Spleen (tissue), 11 donors: ENCODE data around the gene NAPSA. TPM values are rescaled to one million over a fixed set of nuclear protein-coding genes. Genes with fewer than 3 reads are reported as not detected.

Experiments used
- DNase-seq: peaks from one replicate; pipeline ENCODE4 v3.0.0-alpha.2; 2020
- H3K27ac ChIP-seq, 8 donors: fragments of 200-600 bp; sonication (generic) in 7 of 8; 1 replicate in 4 of 8; 2 replicates in 4 of 8; pipeline versions ENCODE4 v1.5.0 to v1.8.0; 2016 to 2021; ENCODE audit warnings: inconsistent platforms in 4 of 8, mild to moderate bottlenecking in 4 of 8, moderate library complexity in 1 of 8
- H3K27me3 ChIP-seq, 7 donors: fragments of 200-600 bp; sonication (generic) in 6 of 7; replicated peaks in 1 of 7; 1 replicate in 4 of 7; 2 replicates in 3 of 7; pipeline versions ENCODE4 v1.5.0 to v1.8.0; 2016 to 2021; ENCODE audit warnings: inconsistent platforms in 3 of 7, mild to moderate bottlenecking in 1 of 7
- H3K36me3 ChIP-seq, 6 donors: fragments of 200-600 bp; sonication (generic) in 5 of 6; 1 replicate in 4 of 6; 2 replicates in 2 of 6; pipeline versions ENCODE4 v1.5.0 to v1.8.0; 2016 to 2021; ENCODE audit warnings: inconsistent platforms in 2 of 6
- H3K4me1 ChIP-seq, 6 donors: fragments of 200-600 bp; sonication (generic) in 5 of 6; 1 replicate in 3 of 6; 2 replicates in 3 of 6; pipeline versions ENCODE4 v1.5.0 to v1.8.0; 2016 to 2021; ENCODE audit warnings: inconsistent platforms in 3 of 6
- H3K4me3 ChIP-seq, 8 donors: fragments of 200-600 bp; sonication (generic) in 7 of 8; 1 replicate in 4 of 8; 2 replicates in 4 of 8; pipeline versions ENCODE4 v1.5.0 to v1.8.0; 2016 to 2021; ENCODE audit warnings: inconsistent platforms in 4 of 8, mild to moderate bottlenecking in 4 of 8, moderate library complexity in 2 of 8
- H3K9me3 ChIP-seq, 8 donors: fragments of 200-600 bp; sonication (generic) in 7 of 8; 1 replicate in 4 of 8; 2 replicates in 4 of 8; pipeline versions ENCODE4 v1.5.0 to v1.8.0; 2016 to 2021; ENCODE audit warnings: inconsistent platforms in 4 of 8
- POLR2A ChIP-seq, 3 donors: fragments of 450-650 bp; IDR thresholded peaks; one replicate each; pipeline ENCODE4 v1.5.1; 2017; ENCODE audit warnings: antibody characterized with exemption in 3 of 3, mild to moderate bottlenecking in 1 of 3
- POLR2AphosphoS5 ChIP-seq, 3 donors: sonication (generic); formaldehyde crosslinking; IDR thresholded peaks; one replicate each; pipeline ENCODE4 v1.5.1; 2017; ENCODE audit warnings: antibody characterized with exemption in 3 of 3
- WGBS, 5 donors: extraction: QIAGEN DNeasy Blood & Tissue Kit in 3 of 5; methylation state at CpG; one replicate each; pipeline versions ENCODE4 v1.1.5 to v1.1.7; 2013 to 2018; 5-methylcytosine and 5-hydroxymethylcytosine counted together
- intact Hi-C: fragments of 100-400 bp; cut with DNase I; formaldehyde crosslinking; loops from one replicate; pipeline ENCODE4 v1.15.0; 2023; ENCODE audit warnings: low total_unique reads
- polyA plus RNA-seq, 3 donors: library from polyadenylated mRNA; stranded (reverse); fragments of 200-250 nt; gene quantifications; one replicate each; pipeline ENCODE4 v1.2.1, GENCODE V29; 2013
- total RNA-seq, 7 donors: library from RNA; depleted of rRNA in 3 of 7; stranded (reverse); fragments of >200 nt in 3 of 7; fragmentation: NEBNext Ultra II Directional in 4 of 7; extraction: Animal tissue kit (Norgen Biotek cat#: 25700) in 4 of 7; gene quantifications; one replicate each; pipeline versions ENCODE4 v1.1.0 to v1.2.1, GENCODE V29; 2016 to 2021
- TF ChIP-seq, protein P1 (sequence below), 11 experiments: fragments of 200-600 bp in 7 of 11; fragments of 450-650 bp in 4 of 11; sonication (generic) in 4 of 11; IDR thresholded peaks in 8 of 11; conservative IDR thresholded peaks in 3 of 11; 1 replicate in 7 of 11; 2 replicates in 4 of 11; pipeline versions ENCODE4 v1.4.0 to v1.8.0; 2016 to 2021; ENCODE audit warnings: antibody characterized with exemption in 11 of 11, inconsistent platforms in 4 of 11, mild to moderate bottlenecking in 1 of 11
- donor health status: healthy with polysubstance abuse.
- donor health status: DM: no; HTN: no; CAD: no; lungs with moderate emphysema.
- donor health status: DM: no; HTN: no; CAD: no.
- donor health status: Bipolar disorder and iron deficiency.
- donor health status: healthy.
- donor health status: DM: no; HTN: no; CAD: no.
- donor health status: DM: yes; HTN: yes; CAD: no.

The NAPSA gene
- total and polyA plus RNA-seq, 10 donors, result 1.5 to 6.4 (median 2.7) TPM

DNA sequence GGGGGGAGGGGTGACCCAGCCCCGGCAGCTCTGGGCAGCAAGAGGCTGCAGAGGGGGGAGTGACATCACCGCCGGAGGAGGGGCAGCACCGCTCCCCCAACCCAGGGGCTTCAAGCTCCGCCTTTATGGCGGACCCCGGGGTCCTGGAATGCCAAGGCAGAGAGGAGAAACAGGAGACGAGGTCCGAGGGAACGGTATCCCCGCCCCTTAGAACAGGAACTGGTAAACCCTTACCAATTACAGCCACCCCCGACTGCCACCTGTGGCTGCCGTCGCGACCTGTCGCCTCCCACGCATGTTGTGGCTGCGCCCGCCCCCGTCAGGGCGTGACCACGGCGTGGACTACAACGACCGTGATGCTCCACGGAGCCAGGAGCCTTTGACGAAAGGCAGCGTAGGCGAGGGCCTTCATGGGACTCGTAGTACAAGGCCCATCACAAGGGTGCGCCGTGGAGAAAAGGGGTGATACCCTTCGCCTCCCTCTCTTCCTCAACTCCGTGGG lies 32.2 kb downstream of the NAPSA start:
- Histone ChIP-seq H3K27me3 (peaks cover 0 to 69% (median 32%) of the 10 kb centered on the region in 7 donors), H3K36me3 (peaks cover 0 to 40% (median 2%) of the 10 kb centered on the region in 6 donors), H3K4me1 (peaks cover 0 to 87% (median 51%) of the 10 kb centered on the region in 6 donors), H3K4me3 (peak overlapping the region; percentile 22 to 75 (median 34)), H3K27ac (peak overlapping the region; percentile 22 to 87 (median 72)), H3K9me3 (peaks cover 0 to 19% (median 0%) of the 10 kb centered on the region in 8 donors)
- intact Hi-C loops, result no loop called here
- WGBS, 5 donors, result 1 to 2% (median 2%) methylated on average over 6 to 34 of the region's 34 CpGs
- TF ChIP-seq POLR2A (IDR thresholded peaks at IDR 0.05) (no peak), POLR2AphosphoS5 (IDR thresholded peaks at IDR 0.05) (peak; percentile 77 to 88 (median 81))
- TF ChIP-seq, protein P1, sequence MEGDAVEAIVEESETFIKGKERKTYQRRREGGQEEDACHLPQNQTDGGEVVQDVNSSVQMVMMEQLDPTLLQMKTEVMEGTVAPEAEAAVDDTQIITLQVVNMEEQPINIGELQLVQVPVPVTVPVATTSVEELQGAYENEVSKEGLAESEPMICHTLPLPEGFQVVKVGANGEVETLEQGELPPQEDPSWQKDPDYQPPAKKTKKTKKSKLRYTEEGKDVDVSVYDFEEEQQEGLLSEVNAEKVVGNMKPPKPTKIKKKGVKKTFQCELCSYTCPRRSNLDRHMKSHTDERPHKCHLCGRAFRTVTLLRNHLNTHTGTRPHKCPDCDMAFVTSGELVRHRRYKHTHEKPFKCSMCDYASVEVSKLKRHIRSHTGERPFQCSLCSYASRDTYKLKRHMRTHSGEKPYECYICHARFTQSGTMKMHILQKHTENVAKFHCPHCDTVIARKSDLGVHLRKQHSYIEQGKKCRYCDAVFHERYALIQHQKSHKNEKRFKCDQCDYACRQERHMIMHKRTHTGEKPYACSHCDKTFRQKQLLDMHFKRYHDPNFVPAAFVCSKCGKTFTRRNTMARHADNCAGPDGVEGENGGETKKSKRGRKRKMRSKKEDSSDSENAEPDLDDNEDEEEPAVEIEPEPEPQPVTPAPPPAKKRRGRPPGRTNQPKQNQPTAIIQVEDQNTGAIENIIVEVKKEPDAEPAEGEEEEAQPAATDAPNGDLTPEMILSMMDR (IDR thresholded peaks at IDR 0.05 in 8 of 11, conservative IDR thresholded peaks at IDR 0.05 in 3 of 11), result peak in 1 of 11 experiments; percentile 10
- peak; percentile 96 for DNase-seq

DNA sequence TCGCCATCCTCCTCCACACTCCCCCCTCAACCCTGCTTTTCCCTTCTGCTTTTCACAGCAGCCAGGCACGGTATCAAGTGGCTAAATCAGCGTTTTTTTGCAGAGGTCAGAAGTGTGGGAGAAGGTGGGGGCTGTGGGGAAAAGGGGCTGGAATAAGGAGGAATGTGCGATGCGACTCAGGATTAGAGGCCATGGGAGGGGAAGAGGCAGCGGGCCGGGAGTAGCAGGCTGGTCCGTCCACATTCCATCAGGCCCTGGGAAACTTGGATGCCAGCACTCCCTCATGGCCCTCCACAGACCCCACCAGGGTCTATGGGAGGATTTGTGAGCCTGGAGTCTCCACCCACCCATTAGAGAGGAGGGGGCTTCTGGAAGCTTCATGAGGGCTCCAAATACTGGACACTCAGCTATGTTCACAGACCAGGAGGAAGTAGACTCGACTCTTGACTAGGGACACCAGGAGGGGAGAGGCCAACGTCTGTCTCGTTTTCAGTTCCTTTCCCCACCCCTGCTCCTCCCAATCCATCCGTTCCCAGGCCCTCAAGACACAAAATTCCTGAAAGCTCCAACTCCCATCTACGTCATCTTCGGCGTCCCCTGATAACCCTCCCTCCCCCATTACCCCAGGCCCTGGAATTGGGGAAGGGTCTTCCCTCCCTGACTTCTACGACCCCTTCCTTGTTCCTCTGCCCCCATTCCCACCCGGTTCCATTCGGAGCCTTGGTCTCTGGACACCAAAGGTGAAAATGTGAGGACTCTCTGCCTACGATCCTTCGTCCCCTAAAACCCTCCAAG lies 33.0 kb downstream of the NAPSA start:
- H3K4me1 ChIP-seq, result peaks cover 0 to 85% (median 52%) of the 10 kb centered on the region in 6 donors
- H3K4me3 ChIP-seq, result peak overlapping the region in 6 of 8 donors; percentile 24 to 75 (median 38)
- peaks cover 0 to 22% (median 0%) of the 10 kb centered on the region in 8 donors for H3K9me3 ChIP-seq
- WGBS, 5 donors, result 10 to 18% (median 11%) methylated on average over 20 of the region's 20 CpGs
- peaks cover 0 to 32% (median 2%) of the 10 kb centered on the region in 6 donors for H3K36me3 ChIP-seq
- peak; percentile 71 for DNase-seq
- peak in 2 of 3 donors; percentile 8 to 9 for TF ChIP-seq POLR2AphosphoS5 (IDR thresholded peaks at IDR 0.05)
- no peak for TF ChIP-seq POLR2A (IDR thresholded peaks at IDR 0.05)
- intact Hi-C loops, result no loop called here
- H3K27ac ChIP-seq, result peak overlapping the region in 7 of 8 donors; percentile 20 to 87 (median 77)
- peaks cover 0 to 77% (median 40%) of the 10 kb centered on the region in 7 donors for H3K27me3 ChIP-seq

DNA sequence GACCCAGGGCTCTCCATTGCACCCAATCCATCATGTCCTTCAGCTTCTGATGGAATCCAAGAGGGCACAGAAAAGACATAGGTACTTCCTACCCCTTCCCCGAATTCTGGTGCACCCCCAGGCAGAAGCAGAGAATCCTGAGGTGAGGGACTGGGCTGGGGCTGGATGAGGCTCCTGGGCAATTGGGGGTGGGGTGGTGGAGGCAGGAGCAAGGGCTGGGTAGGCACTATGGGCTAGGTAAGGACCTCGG lies 33.5 kb downstream of the NAPSA start:
- intact Hi-C loops, result no loop called here
- Histone ChIP-seq H3K9me3 (peaks cover 0 to 22% (median 0%) of the 10 kb centered on the region in 8 donors), H3K27me3 (peaks cover 0 to 82% (median 46%) of the 10 kb centered on the region in 7 donors), H3K4me3 (peak overlapping the region in 3 of 8 donors; percentile 38 to 75 (median 40)), H3K36me3 (peaks cover 0 to 27% (median 2%) of the 10 kb centered on the region in 6 donors), H3K27ac (peak overlapping the region in 6 of 8 donors; percentile 20 to 87 (median 78)), H3K4me1 (peaks cover 0 to 86% (median 52%) of the 10 kb centered on the region in 6 donors)
- no peak for TF ChIP-seq POLR2AphosphoS5 (IDR thresholded peaks at IDR 0.05)
- TF ChIP-seq, protein P1 (IDR thresholded peaks at IDR 0.05 in 8 of 11, conservative IDR thresholded peaks at IDR 0.05 in 3 of 11), result no peak
- TF ChIP-seq POLR2A (IDR thresholded peaks at IDR 0.05), result no peak
- DNase-seq, result peak; percentile 72
- 0 to 18% (median 8%) methylated on average over 2 of the region's 2 CpGs for WGBS, 5 donors

DNA sequence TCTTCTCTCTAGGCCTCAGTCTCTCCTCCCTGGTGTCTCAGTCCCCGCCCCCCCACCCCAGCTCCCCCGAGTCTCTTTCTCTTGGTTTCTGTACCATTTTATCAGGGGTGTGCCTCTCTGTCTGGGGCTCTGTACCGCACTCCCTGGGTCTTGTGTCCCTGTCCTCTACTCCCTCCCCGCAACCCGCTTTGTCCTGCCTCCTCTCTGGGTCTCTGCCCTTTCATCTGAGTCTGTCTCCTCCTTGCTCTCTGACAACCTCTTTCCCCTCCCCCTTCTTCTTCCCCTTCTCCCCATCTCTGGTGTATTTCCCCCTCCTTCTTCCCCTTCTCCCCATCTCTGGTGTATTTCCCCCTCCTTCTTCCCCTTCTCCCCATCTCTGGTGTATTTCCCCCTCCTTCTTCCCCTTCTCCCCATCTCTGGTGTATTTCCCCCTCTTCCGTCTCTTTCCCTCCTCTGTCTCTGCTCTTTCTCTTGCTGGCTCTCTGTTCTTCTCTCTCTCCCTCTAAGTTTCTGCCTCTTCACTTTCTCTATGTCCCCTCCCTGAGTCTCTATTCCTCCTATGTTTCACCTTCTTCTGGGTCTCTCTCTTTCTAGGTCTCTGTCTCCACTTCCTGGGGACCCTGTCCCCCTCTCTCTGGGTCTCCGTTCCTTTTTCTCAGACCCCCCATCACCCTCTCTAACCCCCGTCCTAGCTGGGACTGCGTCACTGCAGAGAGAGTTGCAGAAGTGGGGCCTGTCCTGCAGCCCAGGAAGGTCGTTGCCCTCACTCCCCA lies 34.0 kb downstream of the NAPSA start:
- H3K27ac ChIP-seq, result peak overlapping the region in 6 of 8 donors; percentile 20 to 87 (median 78)
- 9 to 15% (median 13%) methylated on average over 10 of the region's 10 CpGs for WGBS, 5 donors
- peaks cover 0 to 87% (median 55%) of the 10 kb centered on the region in 6 donors for H3K4me1 ChIP-seq
- peak; percentile 73 for DNase-seq
- intact Hi-C loops, result no loop called here
- TF ChIP-seq, protein P1 (IDR thresholded peaks at IDR 0.05 in 8 of 11, conservative IDR thresholded peaks at IDR 0.05 in 3 of 11), result no peak
- no peak for TF ChIP-seq POLR2AphosphoS5 (IDR thresholded peaks at IDR 0.05)
- no peak for TF ChIP-seq POLR2A (IDR thresholded peaks at IDR 0.05)
- peaks cover 0 to 88% (median 51%) of the 10 kb centered on the region in 7 donors for H3K27me3 ChIP-seq
- H3K4me3 ChIP-seq, result peak overlapping the region in 6 of 8 donors; percentile 21 to 75 (median 35)
- peaks cover 0 to 21% (median 2%) of the 10 kb centered on the region in 6 donors for H3K36me3 ChIP-seq
- peaks cover 0 to 22% (median 0%) of the 10 kb centered on the region in 8 donors for H3K9me3 ChIP-seq
